Frontal cortex (tissue), 4 donors: ENCODE data around the gene EFHC2. TPM values are rescaled to one million over a fixed set of nuclear protein-coding genes. Genes with fewer than 3 reads are reported as not detected.

Experiments
- DNase-seq, 2 donors: peaks; one replicate each; pipeline ENCODE4 v3.0.0; 2012; ENCODE audit warnings: low spot score in 2 of 2
- FAIRE-seq: peaks from 2 replicates; lab custom pipeline; 2012; peaks lifted over from hg19 to GRCh38; lab: Jason Lieb, UNC
- total RNA-seq: library from RNA; depleted of rRNA; stranded (reverse); fragments of >200 nt; gene quantifications from one replicate; pipeline ENCODE4 v1.2.3, GENCODE V29; 2014
- donor health status: control.
- donor health status: control.
- donor health status: control.

The EFHC2 gene
- total RNA-seq, 1 donor from 2014 or later = 2.0 TPM

DNA sequence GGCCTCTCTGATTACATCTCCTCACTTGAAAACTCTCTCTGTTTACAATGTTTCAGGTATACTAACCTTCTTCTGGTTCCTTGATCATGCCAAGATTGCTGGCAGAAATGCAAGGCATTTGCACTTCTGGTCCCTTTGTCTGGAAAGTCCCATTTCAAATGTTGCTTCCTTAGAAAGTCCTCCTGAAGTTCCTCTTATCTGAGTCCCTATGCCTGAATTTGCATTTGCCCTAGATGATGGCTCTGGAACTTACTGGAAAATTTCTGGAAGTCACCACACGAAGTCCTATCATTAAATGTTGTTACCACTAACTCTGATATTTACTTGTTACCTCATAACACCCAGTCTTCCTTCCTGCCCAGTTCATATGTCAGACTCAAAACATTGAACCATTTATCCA is 176.4 kb downstream of the EFHC2 start:
- DNase-seq = no peak
- FAIRE-seq = no peak

DNA sequence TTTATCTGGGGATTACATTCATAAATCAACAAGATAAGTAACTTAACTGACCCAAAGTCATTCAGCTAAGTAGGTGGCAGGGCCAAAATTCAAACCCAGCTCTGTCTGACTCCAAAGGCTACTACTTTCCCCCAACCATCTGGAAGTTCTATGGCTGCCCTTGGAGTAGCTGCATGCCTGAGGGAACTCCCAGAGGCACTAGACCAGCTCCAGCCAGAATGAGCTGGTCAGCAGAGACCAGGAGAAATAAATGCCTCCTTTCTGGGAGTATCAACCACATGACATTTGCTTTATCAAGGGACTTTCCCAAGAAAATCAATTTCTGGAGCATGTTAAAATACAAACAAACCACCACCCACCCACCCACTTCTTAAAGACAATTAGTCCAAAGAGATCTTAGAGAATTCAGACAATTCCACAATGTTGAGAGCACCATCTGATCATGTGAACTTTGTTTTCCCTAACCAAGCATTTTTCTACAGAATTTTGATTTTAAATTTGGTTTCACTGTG is 180.5 kb downstream of the EFHC2 start:
- no peak for FAIRE-seq
- DNase-seq = no peak

DNA sequence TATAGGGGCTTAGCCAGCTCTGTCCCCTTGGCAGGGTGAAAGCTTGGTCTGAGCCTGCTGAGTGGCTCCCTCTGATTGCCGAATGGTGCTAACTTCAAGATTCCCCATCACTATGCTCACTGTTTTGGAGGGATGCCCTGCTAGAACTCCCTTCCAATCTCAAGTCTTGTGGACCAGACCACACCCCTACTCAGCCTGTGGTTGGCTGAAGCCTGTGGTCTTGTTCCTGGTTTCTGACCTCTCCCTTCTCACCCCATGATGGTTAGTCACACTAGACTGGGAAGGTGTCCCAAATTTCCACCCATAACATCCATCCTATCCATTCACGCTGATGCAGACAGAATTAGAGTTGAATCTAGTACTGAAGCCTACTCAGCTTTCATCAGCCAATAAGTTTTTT is 185.6 kb downstream of the EFHC2 start:
- DNase-seq = no peak
- no peak for FAIRE-seq

DNA sequence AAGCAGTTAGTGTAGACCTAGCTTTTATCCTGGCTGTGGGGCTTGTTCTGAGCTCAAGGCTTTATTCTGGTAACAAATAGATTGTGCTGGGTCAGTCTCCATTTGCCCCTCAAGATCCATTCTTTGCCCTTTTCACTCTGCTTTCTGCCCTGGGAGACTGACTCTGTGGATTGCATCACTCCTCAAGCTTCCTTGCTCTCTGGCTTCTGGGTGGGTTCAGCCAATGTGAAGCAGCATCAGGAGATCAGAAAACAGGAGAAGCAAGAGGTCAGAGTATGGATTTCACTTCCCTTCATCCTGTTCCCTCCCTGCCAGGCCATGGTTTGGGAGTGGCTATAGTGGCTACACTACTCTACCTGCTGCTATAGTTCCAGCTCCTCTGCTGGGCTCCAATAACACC is 186.2 kb downstream of the EFHC2 start:
- DNase-seq (no peak), FAIRE-seq (no peak)

DNA sequence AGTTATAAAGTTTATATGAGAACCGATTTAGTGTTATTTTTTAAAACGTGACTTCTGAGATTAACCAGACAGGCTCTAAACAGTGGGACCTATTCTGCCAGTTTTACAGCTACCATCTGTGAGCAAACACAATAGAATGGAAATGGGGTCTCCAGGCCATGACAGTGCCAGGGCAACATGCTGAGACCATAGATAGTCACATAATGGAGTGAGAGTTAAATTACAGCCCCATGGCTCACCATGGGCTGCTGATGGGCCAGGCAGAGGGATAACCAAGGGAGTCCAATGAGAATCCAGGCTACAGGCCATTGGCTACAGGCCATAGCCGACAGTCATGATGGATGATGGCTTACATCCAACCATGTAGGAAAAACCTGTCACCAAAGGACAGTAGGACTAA is 186.7 kb downstream of the EFHC2 start:
- DNase-seq = no peak
- no peak for FAIRE-seq

DNA sequence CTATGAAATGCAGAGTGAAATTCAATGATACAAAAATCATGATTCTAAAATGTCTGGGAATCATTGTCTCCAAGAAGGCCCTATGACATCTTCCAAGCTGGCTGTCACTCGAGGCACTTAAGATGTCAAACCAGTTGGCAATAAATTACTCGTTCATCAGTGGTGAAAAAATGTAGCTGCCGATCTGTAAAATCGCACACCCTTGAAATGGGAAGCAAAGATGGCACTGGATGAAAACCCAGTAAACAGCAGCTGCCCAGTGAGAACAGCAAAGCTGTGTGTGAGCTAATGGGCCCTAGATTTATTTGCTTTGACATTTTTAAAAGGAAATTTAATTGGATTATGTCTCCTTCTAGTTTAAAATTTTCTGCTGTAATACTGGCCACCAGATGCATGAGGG is 188.3 kb downstream of the EFHC2 start:
- FAIRE-seq = no peak
- DNase-seq = no peak

DNA sequence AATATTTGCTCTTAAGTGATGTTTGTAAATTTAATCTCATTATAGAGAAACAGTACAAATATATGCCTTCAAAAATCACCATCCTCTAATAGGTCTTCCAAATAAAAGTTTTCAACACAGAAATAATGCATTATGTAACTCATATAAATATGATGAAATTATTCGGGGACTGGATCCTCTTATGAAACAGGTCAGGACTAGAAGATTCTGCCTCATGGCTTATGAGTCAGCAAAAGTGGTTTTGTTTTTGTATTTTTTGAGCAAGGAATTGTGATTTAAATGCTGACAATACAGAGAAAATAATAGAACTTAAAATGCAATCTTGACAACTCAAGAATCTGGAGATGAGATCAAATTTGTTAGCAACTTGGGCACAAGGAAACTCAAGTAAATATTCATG is 190.6 kb downstream of the EFHC2 start:
- FAIRE-seq = no peak
- no peak for DNase-seq

DNA sequence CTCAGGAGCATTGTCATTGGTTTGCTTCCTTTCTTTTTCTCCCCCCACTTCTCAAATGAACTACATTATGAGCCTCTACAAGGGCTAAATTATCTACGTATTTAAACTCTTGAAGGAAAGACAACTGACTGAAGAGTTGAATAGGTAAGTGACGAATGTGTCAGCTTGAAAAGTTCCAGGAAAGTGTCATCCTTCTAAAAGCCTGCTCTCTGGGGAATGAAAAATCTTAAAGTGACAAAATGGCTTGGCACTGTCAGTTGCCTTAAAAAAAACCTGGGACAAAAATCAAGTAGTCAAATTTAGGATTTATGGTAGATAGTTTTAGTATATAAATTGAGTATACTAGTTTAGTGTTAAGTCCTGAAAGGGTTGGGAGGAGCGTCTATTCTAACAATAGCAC is 196.3 kb downstream of the EFHC2 start:
- DNase-seq = no peak
- FAIRE-seq = no peak

DNA sequence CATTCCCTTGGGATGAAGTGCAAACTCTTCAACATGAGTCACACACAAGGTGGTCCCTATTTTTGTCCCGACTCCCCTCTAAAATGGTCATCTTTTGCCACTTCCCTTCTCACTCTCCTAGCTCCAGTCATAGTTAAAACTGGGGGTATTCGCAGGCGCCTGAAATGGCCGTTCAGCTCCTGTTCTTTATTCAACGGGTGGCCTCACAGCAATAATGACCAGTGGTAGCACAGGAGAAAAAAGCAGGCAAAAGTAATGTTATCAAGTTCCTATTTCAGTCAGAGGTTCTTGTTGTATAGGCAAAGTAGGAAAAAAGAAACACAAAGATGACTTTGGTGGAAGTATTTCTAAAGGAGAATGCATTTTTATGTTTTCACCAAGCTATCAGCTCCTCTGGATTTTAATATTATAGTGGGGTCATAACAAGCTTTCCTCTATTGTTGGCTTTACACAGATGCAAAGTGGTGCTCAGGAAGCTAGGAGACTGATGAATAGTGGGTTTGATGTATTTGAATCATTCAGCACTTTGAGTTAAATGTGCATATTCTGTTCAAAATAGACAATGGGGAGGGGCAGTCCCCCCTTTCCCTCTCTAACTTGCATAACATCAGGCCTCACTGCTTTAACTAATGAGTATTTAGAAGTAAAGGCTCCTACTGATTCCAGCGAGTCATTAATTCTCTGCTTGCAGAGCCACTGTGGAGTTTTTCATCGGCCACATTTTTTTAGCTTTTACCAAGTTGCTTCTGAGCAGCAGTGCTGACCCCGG is 199.1 kb downstream of the EFHC2 start:
- DNase-seq = no peak
- FAIRE-seq = no peak

DNA sequence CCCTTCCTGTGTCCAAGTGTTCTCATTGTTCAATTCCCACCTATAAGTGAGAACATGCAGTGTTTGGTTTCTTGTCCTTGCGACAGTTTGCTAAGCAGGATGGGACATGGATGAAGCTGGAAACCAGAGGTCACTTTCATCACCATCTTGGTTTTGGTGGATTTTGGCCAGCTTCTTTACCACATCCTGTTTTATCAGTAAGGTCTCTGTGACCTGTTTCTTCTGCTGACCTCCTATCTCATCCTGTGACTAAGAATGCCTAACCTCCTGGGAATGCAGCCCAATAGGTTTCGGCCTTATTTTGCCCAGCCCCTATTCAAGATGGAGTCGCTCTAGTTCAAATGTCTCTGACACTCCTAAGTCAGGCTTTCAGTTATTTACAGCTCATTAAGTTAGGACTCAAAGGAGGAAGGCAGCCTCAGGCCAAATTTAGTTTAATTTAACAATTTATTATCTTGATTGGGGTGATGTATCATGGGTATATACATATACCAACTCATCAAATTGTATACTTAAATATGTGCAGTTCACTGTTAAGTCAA is 200.3 kb downstream of the EFHC2 start:
- FAIRE-seq = no peak
- no peak for DNase-seq

DNA sequence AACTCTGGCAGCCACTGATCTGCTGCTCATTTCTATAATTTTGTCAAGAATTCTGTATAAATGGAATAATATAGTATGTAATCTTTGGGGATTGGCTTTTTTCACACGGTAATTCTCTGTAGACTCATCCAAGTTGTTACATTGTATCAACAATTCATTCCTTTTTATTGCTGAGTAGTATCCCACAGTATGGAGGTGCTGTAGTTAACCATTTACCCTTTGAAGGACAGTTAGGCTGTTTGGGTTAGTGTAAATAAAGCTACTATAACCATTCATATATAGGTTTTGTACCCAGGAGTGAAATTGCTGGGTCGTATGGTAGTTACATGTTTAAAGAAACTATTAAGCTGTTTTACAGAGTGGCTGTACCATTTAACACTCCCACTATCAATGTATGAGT is 213.3 kb downstream of the EFHC2 start:
- FAIRE-seq = no peak
- no peak for DNase-seq

DNA sequence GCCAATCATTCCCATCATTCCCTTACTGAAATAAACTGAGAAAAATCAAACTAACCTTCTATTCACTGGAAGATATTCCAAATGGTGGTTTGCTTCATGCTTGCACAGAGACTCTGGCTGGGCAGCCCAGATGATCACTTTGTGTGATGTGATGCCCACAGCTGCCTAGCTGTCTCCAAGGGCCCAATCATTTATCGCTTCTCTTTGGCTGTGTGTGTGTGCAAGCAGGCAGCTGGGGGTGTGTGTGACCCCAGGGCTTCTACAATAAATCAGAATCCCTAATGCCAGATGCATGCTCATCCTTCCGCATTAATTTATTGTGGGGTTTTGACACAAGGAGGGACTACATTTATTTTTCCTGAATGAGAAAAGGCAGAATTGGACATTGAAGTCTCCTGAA is 230.1 kb downstream of the EFHC2 start:
- FAIRE-seq (no peak), DNase-seq (no peak)

DNA sequence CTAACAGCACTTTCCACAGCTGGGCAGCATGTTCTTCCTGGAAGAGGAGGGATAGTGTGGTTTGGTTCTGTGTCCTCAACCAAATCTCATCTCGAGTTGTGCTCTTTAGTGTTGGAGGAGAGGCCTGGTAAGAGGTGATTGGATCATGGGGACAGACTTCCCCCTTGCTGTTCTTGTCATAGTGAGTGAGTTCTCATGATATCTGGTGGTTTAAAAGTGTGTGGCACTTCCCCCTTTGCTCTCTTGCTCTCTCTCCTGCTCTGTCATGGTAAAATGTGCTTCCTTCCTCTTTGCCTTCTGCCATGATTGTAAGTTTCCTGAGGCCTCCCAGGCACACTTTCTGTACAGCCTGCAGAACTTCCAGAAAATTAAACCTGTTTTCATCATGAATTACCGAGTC is 236.6 kb downstream of the EFHC2 start:
- DNase-seq (no peak), FAIRE-seq (no peak)

DNA sequence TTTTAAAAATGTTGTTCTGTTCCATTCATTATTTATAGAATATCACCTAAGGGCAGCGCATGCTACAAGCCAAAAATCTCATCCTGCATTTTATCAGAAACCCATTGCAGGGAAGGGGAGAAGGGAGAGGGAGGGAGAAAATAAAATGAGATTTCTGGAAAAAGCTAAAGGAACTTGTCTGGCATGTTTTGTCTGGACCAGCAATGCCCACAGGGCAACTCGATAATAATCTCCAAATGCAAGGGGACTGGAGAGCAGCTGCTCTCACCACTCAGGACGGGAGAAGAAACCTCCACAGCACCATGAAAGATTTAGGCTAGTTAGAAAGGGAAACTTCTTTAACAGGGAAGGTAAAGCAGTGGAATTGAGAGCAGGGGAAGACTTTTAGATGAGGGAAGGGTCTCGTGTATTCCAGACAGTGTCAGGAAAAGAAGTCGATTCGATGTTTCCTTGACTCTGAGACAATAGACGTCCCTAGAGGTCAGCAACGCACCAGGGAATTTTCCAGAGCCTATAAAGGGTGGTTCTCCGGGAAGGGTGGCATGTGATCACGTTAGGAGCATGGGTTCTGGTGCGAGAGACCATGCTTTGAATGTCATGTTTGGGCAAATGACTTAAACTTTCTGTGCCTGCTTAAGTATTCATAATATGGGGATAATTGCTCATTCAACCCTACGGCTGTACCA is 238.1 kb downstream of the EFHC2 start:
- no peak for FAIRE-seq
- DNase-seq = no peak

DNA sequence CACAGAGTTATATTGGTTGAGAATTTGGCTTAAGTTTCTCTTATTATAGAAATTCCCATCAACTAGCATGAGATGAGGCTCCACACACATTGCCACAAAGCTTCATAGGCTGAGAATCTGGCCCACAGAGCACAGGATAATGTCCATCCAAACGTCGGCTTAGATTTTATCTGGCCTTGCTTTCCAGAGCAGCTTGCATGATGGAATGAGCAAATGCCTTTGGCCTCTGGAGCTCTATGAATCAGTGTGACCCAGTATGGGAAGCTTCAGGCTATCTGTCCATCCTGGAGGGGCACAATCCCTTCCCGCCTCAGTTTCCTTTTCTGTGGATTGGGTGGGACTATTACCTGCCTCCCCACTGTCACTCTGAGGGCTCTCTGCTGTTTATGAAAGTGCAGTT is 238.8 kb downstream of the EFHC2 start:
- FAIRE-seq (no peak), DNase-seq (no peak)

DNA sequence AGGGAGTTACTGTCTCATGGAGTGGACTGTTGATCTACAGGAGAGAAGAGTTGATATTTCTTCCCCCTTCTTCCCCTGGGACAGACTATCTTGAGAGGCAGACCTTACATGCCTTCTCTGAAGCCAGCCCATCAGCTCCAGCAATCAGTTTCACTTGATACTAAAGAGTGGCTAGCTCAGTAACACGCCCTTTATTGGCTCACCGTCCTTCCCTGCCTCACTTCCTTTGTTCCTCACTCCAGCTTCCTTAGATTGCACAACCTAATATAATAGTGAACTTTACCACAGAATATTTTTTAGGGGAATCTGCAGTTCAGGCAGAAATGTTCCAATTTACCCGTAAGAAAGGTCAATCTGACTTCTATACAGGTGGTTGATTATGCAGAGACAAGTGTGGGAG is 242.2 kb downstream of the EFHC2 start:
- DNase-seq = no peak
- no peak for FAIRE-seq

DNA sequence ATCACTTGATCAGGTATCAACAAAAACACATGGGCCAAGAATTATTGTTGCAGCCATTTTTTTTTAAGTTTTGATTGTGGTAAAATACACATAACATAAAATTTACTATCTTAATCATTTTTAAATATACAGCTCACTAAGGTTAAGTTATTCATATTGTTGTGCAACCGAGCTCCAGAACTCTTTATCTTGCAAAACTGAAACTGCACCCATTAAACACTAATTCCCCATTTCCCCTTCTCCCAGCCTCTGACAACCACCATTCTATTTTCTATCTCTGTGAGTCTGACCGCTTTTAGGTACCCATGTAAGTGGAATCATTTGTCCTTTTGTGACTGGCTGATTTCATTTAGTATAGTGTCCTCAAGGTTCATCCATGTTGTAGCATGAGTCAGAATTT is 244.1 kb downstream of the EFHC2 start:
- FAIRE-seq (no peak), DNase-seq (no peak)
